NCI-H1694 (cell line): ENCODE results near the gene DENND4C.
"Not testable (repeated sequence)": the region's sequence is repeated elsewhere in the genome, so short reads cannot be mapped to it uniquely, and the experiment has no call there.

ENCODE experiments used
- DNase-seq: peaks from one replicate; lab custom pipeline; 2025; lab: John Stamatoyannopoulos, UW

DENND4C gene

DNA sequence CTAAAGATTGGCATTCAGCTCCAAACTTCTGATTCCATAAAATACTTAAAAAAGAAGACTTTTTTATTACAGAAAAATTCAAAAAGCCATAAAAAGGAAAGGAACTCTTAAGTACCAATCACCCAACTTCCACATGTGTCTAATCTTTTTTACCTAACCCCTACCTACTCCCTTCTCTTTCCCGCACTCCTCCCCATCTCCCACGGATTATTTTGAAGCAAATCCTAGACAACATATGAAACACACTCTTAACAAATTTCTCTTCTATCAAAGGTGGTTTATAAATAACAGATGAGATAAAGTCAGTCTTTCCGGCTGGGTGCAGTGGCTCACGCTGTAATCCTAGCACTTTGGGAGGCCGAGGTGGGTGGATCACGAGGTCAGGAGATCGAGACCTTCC lies 5.9 kb upstream of the DENND4C start:
- no peak for DNase-seq

DNA sequence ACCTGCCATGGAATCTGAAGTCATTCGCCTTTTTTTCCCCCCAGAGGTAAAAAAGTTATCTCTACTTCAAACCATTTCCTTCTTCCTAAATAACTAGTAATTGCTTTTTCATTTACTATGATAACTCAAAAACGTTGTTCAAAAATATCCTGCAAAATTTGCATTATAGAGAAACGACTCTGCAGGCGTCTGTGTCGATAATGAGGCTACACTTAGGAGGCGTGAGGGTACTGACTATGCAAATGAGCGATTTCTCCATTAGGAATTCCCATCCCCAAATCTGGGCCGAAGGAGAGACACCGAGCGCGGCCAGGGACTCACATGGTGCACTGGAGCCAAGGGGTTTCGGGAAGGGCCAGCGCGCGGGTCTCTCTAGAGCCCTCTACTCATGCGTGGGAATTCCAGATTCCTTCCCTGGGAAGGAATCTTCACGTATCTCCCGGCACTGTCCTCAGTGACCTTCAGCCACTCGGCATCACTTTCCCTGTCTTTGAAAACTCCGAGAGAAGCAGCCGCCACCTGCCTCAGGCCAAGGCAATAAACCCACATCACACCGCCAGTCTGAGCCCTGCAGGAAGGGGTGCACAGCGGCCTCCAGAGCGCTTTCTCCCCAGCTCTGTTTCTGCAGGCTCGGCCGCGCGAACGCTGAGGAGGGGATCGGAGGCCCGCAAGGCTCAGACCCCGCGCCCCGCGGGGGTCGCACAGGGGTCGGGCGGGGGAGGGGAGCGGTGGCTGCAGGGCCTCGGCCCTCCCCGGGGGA lies 718 bp upstream of the DENND4C start:
- DNase-seq, result peak; percentile 48

- DNase-seq, result no peak
Observed at GRCh38 chr9:19231126-19231903, 822 bp downstream of the DENND4C start.

GRCh38 chr9:19231904-19232822 lies 1.7 kb downstream of the DENND4C start:
- no peak for DNase-seq

GRCh38 chr9:19232823-19233194 lies 2.3 kb downstream of the DENND4C start:
- no peak for DNase-seq

DNA sequence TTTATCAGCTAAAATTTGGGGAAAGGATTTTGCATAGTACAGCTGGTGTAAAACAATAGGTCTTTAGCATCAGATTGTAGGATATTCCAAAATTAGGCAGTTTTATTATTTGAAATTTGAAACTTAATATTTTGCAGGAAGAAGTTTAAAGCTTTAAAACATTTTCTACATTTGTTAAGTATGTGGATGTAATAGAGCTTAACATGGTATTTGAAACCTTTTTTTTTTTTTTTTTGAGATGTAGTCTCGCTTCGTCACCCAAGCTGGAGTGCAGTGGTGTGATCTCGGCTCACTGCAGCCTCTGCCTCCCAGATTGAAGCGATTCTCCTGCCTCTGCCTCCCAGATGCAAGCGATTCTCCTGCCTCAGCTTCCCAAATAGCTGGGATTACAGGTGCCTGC lies 2.9 kb downstream of the DENND4C start:
- DNase-seq, result no peak

DNA sequence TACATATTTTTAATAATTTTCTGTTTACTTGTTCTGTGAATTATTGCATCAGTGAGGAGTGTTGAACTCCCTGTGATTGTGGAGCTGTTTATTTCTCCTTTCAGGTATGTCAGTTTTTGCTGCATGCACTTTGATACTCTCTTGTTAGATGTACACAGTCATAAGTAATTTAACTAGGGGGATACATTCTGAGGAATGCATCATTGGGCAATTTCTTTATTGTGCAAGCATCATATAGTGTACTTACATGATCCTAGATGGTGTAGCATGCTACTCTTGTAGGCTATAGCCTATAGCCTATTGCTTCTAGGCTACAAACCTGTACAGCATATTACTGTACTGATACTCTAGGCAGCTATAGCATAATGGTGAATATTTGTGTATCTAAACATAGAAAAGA lies 9.5 kb downstream of the DENND4C start:
- no peak for DNase-seq

GRCh38 chr9:19241728-19242127 lies 11.2 kb downstream of the DENND4C start:
- no peak for DNase-seq

DNA sequence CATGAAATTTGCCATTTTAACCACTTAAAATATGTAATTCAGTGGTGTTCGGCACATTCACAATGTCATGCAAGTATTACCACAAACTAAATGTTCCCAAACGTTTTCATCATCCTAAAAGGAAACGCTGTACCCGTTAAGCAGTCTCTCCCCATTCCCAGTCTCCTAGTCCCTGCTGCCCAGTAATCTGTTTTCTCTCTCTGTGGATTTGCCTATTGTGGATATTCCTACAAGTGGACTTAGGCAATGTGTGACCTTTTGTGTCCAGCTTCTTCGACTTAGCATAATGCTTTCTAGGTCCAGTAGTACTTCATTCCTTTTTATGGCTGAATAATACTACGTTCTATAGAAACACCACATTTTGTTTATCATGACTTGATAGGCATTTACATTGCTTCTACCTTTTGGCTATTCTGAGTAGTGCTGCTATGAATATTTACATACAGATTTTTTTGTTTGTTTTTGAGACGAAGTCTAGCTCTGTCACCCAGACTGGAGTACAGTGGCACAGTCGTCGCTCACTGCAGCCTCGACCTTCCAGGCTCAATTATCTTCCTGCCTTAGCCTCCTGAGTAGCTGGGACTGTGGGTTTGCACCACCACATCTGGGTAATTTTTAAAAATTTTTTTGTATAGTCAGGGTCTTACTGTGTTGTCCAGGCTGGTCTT lies 13.0 kb downstream of the DENND4C start:
- no peak for DNase-seq

DNA sequence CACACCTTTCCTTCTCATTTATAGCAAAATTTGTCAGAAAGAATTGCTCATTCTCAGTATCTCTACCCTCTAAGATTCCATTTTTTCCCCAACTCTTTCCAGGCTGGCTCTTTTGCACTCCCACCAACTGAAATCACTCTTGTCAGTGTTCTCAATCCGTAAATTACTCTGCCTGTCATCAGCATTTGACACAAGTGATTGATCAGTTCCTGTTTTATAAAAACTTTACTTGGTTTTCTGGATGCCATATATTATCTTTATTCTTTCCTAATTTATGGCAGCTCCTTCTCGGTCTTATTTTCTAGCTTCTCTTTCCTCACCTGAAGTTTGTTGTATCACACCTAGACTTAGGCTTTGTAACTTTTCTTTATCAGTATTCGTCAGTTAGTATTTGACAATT lies 16.4 kb downstream of the DENND4C start:
- DNase-seq, result no peak

DNA sequence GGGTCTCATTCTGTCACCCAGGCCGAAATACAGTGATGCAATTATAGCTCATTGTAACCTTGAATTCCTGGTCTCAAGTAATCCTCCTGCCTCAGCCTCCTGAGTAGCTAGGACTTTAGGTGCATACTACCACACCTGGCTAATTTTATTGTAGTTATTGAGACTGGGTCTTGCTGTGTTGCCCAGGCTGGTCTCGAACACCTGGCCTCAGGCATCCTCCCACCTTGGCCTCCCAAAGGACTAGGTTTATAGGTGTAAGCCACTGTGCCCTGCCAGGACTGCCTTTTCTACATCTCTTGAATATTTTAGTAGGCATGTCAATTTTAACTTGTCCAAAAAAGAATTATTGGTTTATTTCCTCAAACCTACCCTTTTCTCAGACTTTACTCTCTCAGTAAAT lies 16.9 kb downstream of the DENND4C start:
- no peak for DNase-seq

GRCh38 chr9:19250346-19250745 lies 19.9 kb downstream of the DENND4C start:
- not testable (repeated sequence) for DNase-seq

DNA sequence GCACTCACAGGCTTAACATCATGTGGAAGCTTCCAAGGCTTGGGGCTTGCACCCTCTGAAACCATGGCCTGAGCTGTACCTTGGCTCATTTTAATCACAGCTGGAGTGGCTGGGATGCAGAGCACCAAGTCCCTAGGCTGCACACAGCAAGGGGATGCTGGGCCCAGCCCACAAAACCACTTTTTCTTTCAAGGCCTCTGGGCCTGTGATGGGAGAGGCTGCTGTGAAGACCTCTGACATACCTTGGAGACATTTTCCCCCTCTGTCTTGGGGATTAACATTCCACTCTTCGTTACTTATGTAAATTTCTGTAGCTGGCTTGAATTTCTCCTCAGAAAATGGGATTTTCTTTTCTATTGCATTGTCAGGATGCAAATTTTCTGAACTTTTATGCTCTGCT lies 20.7 kb downstream of the DENND4C start:
- DNase-seq, result not testable (repeated sequence)

- not testable (repeated sequence) for DNase-seq
Observed at GRCh38 chr9:19251622-19252021, 21.1 kb downstream of the DENND4C start.

GRCh38 chr9:19252174-19252884 lies 21.8 kb downstream of the DENND4C start:
- DNase-seq, result no peak

GRCh38 chr9:19252885-19253219 lies 22.4 kb downstream of the DENND4C start:
- DNase-seq, result no peak

GRCh38 chr9:19255112-19255511 lies 24.6 kb downstream of the DENND4C start:
- no peak for DNase-seq

DNA sequence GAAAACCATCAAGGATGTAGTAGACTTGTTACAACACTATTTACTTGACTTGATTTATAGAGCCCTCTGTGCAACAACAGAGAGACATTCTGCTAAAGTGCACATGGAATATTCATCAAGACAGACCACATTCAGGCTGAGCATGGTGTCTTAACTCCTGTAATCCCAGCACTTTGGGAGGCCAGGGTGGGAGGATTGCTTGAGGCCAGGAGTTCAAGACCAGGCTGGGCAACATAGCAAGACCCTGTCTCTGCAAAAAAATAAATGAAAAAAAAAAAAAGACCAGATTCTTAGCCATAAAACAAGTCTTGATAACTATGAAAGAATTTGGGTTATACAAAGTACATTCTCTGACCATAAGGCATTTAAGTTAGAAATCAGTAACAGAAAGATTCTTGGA lies 25.3 kb downstream of the DENND4C start:
- DNase-seq, result no peak

DNA sequence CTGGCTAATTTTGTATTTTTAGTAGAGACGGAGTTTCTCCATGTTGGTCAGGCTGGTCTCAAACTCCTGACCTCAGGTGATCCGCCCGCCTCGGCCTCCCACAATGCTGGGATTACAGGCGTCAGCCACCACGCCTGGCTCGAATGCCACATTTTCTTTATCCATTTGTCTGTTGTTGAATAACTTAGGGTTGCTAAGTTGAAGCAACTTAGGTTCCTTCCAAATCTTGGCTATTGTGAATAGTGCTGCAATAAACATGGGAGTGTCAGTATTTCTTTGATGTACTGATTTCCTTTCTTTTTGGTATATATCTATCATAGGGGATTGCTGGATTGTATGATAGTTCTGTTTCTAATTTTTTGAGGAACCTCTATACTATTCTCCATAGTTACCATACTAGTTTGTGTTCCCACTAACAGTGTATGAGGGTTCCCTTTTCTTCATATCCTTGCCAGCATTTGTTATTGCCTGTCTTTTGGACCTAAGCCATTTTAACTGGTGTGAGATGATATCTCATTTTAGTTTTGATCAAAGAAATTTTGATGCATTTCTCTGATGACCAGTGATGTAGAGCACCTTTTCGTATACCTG lies 29.3 kb downstream of the DENND4C start:
- DNase-seq, result not testable (repeated sequence)

- DNase-seq, result not testable (repeated sequence)
Observed at GRCh38 chr9:19265602-19266001, 35.1 kb downstream of the DENND4C start.
